Anterior cingulate cortex (tissue), 58 donors: ENCODE results near the gene RPL7L1.
"Not testable (repeated sequence)": the region's sequence is repeated elsewhere in the genome, so short reads cannot be mapped to it uniquely, and the experiment has no call there.

ENCODE experiments used
- DNase-seq, 58 donors: peaks; one replicate each; lab custom pipeline; 2025; lab: John Stamatoyannopoulos, UW

The RPL7L1 gene

DNA sequence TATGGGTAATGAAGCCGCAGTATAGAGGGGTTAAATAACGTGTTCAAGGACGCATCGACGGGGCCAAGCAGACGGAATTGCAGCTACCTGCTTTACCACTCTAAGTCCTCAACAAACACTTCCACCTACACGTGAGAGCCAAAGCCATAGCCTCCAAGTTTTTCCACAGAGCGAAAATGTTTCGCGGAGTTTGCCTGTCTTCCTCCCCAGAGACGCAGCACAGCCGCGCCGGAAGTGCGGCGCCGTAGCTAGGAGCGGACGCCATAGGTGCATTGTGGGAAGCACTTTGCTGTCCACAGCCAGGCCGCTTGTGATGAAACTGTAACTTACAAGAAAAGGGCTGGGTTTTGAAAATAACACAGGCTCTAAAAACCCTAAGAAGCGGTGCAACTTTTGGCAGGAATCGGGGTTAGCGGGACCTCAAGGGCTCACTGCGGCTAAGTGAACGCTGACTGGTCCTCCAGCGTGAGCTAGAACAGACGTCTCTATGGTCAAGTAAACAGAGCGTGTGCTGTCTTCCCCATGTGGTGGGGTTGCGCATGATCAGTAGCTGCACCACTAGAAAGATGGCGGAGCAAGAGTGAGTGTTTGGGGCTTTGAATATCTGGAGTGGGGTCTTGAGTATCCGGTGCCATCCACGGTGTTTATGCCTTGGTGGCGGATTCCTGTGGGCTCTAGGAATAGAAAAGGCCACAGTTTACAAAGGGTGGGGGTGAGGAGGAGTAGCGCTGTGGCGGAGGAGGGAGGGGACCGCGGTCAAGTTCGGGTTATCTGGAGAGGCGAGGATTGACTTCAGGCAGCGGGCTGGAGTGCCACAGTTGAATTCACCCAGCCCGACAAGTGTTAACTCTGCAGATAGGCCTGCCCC lies at the start of gene RPL7L1:
Gene RPL7L1 (plus strand): TSS at position 245 of the 868 bp plus-strand sequence. CDS start 295 bp downstream, at position 540.
- DNase-seq = peak; percentile 51 to 98 (median 90)

- no peak for DNase-seq
Measured at GRCh38 chr6:42831237-42831636, 48.2 kb upstream of the RPL7L1 start.

DNA sequence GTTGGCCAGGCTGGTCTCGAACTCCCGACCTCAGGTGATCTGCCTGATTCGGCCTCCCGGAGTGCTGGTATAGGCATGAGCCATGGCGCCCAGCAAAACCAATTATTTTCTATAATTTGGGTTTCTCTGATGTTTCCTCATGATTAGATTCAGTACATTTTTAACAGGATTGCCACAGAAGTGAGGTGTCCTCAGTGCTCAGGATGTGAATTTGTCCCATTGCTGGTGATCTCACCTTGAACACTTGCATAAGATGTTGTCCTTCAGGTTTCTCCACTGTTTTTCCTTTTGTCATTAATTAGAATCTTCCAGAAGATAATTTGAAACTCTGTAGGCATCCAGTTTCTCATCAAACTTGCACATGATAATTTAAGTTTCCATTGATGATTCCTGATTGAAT lies 45.4 kb upstream of the RPL7L1 start:
- no peak for DNase-seq

GRCh38 chr6:42841844-42842584 lies 37.4 kb upstream of the RPL7L1 start:
- DNase-seq = no peak

DNA sequence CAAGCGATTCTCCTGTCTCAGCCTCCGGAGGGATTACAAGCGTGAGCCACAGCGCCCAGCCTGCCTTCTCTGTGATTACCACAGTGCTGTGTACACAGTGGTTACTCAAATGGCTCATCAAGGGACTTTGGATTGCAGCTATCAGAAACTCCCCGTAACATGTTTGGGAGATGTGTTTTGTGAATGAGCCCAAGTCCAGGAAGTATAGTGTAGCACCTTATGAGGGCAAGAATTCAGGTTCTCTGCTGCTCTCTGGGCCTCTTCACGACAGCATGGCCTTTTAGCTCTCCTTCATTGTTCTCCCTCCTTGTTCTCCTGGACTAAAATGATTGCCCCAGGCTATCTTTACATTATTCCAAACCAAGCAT lies 34.1 kb upstream of the RPL7L1 start:
- DNase-seq = no peak

- no peak for DNase-seq
Measured at GRCh38 chr6:42846505-42846904, 32.9 kb upstream of the RPL7L1 start.

GRCh38 chr6:42848700-42849099 lies 30.7 kb upstream of the RPL7L1 start:
- no peak for DNase-seq

GRCh38 chr6:42851599-42851998 lies 27.8 kb upstream of the RPL7L1 start:
- no peak for DNase-seq

DNA sequence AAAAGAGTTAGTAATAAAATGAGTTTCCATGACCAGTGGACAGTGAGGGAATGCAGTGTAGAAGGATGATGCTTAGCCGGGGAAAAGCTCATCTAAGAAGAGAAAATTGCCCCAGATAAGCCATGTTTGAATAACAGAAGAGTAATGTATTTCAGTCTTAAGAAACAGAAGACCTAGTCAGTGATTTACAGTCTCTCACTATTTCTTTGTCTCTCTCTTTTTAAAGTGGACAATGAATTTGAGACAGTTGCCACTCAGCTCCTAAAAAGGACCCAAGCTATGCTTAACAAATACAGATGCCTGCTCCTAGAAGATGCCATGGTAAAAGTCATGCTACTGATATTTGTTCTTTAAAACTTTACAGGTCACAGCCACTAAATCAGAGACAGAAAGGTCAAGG lies 19.4 kb upstream of the RPL7L1 start:
- DNase-seq = no peak

DNA sequence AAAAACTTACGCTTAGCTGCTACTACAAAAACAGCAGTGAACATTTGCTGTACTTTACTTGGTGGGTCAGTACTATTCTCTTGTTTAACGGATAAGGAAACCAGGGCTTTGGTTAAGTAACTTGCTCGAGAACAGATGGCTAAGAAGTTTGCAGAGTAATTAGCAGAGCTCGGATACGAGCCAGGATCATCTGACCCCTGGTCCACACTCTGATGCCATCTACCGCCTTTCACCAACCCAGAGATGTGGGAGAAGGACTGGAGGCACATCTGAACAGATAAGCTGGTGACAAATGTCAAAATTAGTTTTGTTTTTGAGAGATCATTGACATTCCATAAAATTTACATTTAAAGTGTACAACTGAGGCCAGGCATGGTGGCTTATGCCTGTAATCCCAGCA lies 18.9 kb upstream of the RPL7L1 start:
- no peak for DNase-seq

DNA sequence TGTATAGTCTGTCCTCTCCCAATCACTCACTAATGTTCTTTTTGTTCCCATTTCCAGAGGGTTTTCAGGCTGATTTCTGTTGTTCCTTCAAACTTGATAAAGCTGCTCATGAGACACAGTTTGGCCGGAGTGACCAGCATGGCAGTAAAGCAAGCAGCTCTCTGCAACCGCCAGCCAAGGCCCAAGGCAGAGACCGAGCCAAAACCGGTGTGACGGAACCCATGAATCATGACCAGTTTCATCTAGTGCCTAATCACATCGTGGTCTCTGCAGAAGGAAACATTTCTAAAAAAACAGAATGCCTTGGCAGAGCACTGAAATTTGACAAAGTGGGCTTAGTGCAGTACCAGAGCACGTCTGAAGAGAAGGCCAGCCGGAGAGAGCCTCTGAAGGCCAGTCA lies 14.8 kb upstream of the RPL7L1 start:
- peak in 1 of 58 donors; percentile 7 for DNase-seq

DNA sequence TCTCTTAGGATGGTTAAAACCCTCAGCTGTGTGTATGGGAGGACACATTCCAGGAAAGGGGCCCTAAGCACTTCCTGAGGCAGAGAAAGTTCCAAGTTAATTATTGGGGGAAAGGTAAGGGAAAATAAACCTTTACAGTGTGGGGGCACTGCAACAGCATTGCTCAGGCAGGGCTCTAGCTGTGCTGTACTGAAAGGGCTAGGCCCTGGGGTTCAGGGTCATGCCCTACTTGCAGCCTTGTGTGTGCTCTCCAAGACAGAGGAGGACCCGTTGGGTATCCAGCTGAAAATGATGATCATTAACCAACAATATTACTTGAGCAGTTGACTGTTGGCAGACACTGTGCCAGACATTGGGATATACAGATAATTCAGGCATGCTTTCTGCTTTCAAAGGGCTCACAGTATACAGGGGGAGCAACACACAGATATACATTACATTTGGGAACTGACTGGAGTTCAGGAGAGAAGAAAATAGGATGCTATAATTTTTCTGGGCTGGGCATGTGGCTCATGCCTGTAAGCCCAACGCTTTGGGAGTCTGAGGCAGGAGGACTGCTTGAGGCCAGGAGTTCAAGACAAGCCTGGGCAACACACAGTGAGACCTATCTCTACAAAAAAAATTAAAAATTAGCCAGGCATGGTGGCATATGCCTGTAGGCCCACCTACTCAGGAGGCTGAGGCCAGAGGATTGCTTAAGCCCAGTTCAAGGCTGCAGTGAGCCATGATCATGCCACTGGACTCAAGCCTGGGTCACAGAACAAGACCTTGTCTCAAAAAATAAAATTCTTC lies 9.1 kb upstream of the RPL7L1 start:
- no peak for DNase-seq

DNA sequence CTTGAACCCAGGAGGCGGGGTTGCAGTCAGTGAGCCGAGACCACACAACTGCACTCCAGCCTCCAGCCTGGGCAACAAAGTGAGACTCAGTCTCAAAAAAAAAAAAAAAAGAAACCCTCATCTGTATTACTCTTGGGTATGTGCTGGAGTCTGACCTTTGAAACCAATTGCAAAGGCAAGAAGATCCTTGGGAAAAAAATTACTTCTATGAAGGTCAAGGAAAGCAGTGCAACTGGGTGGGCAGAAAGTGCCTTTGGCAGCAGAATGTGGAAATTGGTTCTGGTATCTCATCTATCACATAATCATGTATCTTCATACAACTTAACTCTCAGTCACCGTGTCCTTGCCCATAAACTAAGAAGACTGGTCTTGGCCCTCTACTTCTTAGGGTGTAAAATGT lies 7.7 kb upstream of the RPL7L1 start:
- no peak for DNase-seq

GRCh38 chr6:42873313-42873712 lies 6.1 kb upstream of the RPL7L1 start:
- DNase-seq = no peak

- no peak for DNase-seq
Measured at GRCh38 chr6:42877695-42878094, 1.7 kb upstream of the RPL7L1 start.

DNA sequence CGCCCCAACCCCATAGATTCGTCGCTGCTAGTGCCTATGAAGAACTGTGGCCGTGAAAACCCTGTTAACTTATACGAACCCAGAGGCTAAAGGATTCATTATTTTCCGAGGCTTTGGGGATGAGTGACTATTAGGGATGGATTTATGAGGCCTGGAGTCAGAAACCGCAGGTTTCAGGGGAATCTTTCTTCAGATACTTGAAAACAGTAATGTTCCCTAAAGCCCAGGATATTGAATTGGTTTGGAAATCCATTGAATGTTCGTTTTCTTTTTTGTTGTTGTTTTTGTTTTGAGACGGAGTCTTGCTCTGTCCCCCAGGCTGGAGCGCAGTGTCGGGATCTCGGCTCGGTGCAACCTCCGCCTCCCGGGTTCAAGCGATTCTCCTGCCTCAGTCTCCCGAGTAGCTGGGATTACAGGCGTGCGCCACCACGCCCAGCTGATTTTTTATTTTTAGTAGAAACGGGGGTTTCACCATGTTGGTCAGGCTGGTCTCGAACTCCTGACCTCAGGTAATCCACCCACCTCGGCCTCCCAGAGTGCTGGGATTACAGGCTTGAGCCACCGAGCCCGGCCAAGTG lies 913 bp downstream of the RPL7L1 start:
- DNase-seq = not testable (repeated sequence)

DNA sequence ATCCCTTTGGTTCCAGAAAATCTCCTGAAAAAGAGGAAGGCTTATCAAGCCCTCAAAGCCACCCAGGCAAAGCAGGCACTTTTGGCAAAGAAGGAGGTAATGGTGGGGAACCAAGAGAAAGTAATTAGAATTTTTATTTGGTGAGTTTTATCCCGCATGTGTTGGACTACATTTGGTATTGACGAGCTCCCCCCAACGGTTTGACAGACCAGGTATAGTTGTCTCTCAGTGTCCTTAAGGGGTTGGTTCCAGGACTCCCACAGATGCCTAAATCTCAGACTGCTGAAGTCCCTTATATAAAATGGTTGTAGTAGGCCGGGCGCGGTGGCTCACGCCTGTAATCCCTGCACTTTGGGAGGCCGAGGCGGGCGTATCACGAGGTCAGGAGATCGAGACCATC lies 1.5 kb downstream of the RPL7L1 start:
- not testable (repeated sequence) for DNase-seq

DNA sequence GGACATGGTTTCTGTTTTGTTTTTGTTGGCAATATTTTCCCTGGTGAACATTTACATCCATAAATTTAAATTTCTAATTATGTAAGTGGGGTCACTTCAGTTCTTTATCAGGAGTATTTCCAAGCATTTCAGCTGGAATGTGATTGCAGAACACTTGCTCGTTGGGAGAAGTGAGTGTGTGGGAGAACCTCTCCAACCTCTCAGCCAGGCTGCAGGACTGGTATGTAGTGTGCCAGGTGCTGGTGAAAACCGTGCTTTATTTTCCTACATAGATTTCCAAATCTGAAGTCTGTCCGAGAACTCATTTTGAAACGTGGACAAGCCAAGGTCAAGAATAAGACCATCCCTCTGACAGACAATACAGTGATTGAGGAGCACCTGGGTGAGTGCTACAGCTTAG lies 6.3 kb downstream of the RPL7L1 start:
- DNase-seq = no peak

DNA sequence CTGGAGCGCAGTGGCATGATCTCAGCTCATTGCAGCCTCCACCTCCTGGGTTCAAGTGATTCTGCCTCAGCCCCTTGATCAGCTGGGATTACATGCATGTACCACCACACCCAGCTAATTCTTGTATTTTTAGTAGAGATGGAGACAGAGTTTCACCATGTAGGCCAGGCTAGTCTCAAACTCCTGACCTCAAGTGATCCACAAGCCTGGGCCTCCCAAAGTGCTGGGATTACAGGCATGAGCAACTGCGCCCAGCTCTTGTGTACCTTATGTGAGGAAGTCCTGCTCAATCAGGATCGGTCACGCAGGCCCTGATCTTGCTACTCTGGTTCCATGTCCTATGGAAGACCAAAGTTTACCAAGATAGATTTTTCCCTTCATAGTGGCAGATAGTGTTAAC lies 8.8 kb downstream of the RPL7L1 start:
- DNase-seq = not testable (repeated sequence)

- no peak for DNase-seq
Measured at GRCh38 chr6:42889815-42890214, 10.4 kb downstream of the RPL7L1 start.
